ENCODE measurements around the gene SPRR2A. TPM values are rescaled to one million over a fixed set of nuclear protein-coding genes. Genes with fewer than 3 reads are reported as not detected.
"Not testable (repeated sequence)": the region's sequence is repeated elsewhere in the genome, so short reads cannot be mapped to it uniquely, and the experiment has no call there.

The SPRR2A gene
- total and polyA plus RNA-seq, 3 donors from 2014 or later: not detected

GRCh38 chr1:153070243-153070642, 12.9 kb upstream of the SPRR2A start:
- Histone ChIP-seq H3K4me3 (no peak overlapping the region), H3K9me3 (no peaks in the 10 kb centered on the region), H3K27ac (no peak overlapping the region), H3K27me3 (no peaks in the 10 kb centered on the region), H3K4me1 (no peaks in the 10 kb centered on the region), H3K36me3 (ENCODE audit: low read depth, missing control alignments) (no peaks in the 10 kb centered on the region)
- no peak for TF ChIP-seq POLR2A (IDR thresholded peaks at IDR 0.05)
- no peak for TF ChIP-seq CTCF (IDR thresholded peaks at IDR 0.05)
- WGBS, 2 donors: 63 to 72% methylated on average over 2 of the region's 2 CpGs
- no peak for DNase-seq
- intact Hi-C loops (cut with DNase I; ENCODE audit: low total_unique reads): no loop called here

- no peak for TF ChIP-seq CTCF (IDR thresholded peaks at IDR 0.05)
- TF ChIP-seq POLR2A (IDR thresholded peaks at IDR 0.05): no peak
- H3K9me3 ChIP-seq: no peaks in the 10 kb centered on the region
- H3K27me3 ChIP-seq: no peaks in the 10 kb centered on the region
- intact Hi-C loops (cut with DNase I; ENCODE audit: low total_unique reads): no loop called here
- no peaks in the 10 kb centered on the region for H3K4me1 ChIP-seq
- H3K27ac ChIP-seq: no peak overlapping the region
- WGBS, 2 donors: 86 to 89% methylated on average over 5 to 6 of the region's 6 CpGs
- no peaks in the 10 kb centered on the region for H3K36me3 ChIP-seq (ENCODE audit: low read depth, missing control alignments)
- no peak for DNase-seq
- no peak overlapping the region for H3K4me3 ChIP-seq
Observed at GRCh38 chr1:153058826-153059784, 1.8 kb upstream of the SPRR2A start.

DNA sequence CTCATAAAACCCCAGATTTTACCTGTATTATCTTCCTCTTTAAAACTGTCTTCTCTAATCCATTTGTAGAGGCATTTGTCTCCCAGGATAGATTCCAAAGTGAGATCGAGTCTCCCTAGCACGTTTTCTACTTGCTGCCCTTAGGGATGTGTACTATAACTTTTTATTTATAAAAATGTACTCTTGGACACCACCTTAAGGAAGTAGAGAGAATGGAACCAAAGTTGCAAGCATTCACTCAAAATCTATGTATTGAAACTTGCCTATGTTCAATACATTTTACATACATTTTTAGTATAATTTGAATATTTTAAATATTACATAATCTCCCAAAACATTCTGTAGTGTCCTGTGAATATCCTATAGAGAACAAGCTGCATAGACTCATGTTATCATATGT, 842 bp upstream of the SPRR2A start:
- 71 to 75% methylated on average over 2 of the region's 2 CpGs for WGBS, 2 donors
- H3K9me3 ChIP-seq: no peaks in the 10 kb centered on the region
- no peak for TF ChIP-seq CTCF (IDR thresholded peaks at IDR 0.05)
- no peak for TF ChIP-seq POLR2A (IDR thresholded peaks at IDR 0.05)
- H3K27me3 ChIP-seq: no peaks in the 10 kb centered on the region
- intact Hi-C loops (cut with DNase I; ENCODE audit: low total_unique reads): no loop called here
- H3K4me1 ChIP-seq: no peaks in the 10 kb centered on the region
- no peak overlapping the region for H3K4me3 ChIP-seq
- no peak for DNase-seq
- no peaks in the 10 kb centered on the region for H3K36me3 ChIP-seq (ENCODE audit: low read depth, missing control alignments)
- no peak overlapping the region for H3K27ac ChIP-seq

DNA sequence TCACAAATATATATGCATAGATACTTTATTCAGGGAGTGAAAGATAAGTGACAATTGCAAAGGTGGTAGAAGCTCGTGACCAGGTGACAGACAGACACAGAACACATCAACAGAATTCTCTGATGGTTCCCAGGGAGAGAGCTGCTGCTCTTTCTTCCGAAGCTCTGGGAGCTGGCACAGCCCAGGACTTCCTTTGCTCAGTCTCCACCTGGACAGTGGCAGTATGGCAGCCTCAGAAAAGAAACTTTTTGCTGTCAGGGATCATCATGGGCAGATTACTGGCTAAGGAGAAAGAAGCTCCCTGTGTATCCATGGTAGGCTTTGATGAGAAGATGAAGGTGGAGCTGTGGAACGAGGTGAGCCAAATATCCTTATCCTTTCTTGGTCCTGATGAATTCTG, 1.2 kb downstream of the SPRR2A start:
- H3K27me3 ChIP-seq; H3K36me3 ChIP-seq (ENCODE audit: low read depth, missing control alignments); H3K4me3 ChIP-seq; H3K4me1 ChIP-seq; intact Hi-C loops (cut with DNase I; ENCODE audit: low total_unique reads); DNase-seq; H3K9me3 ChIP-seq; H3K27ac ChIP-seq: not testable (repeated sequence)
- 53 to 72% methylated on average over 3 of the region's 3 CpGs for WGBS, 2 donors

DNA sequence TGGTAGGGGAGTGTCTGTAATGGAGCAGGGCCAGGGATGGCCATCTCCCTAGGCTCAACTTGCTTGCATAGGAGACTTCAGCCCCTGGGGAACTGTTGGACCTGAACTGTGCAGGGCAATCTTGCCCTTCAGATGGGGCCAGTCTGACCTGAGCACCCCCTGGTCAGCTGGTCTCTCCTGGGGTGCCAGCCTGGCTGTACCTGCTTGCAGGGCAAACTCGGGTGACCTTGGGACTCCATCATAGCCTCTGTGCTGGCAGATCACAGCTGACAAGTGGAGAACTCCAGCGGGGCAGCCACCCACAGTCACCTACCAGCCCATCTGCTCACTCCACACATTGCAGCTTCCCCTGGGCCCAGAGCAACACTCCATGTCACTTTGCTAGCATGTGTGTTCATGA, 8.1 kb downstream of the SPRR2A start:
- TF ChIP-seq POLR2A (IDR thresholded peaks at IDR 0.05) (no peak), CTCF (IDR thresholded peaks at IDR 0.05) (no peak)
- H3K36me3 ChIP-seq (ENCODE audit: low read depth, missing control alignments): no peaks in the 10 kb centered on the region
- H3K9me3 ChIP-seq: no peaks in the 10 kb centered on the region
- H3K4me1 ChIP-seq: no peaks in the 10 kb centered on the region
- H3K27me3 ChIP-seq: no peaks in the 10 kb centered on the region
- H3K4me3 ChIP-seq: no peak overlapping the region
- intact Hi-C loops (cut with DNase I; ENCODE audit: low total_unique reads): no loop called here
- no peak overlapping the region for H3K27ac ChIP-seq
- WGBS, 2 donors: 63 to 95% methylated on average over 1 to 2 of the region's 2 CpGs
- DNase-seq: no peak

Measured in testis (tissue), 3 donors.